Measurements from ENCODE around the gene RBM8A.
"Not testable (repeated sequence)": the region's sequence is repeated elsewhere in the genome, so short reads cannot be mapped to it uniquely, and the experiment has no call there.

RBM8A gene

DNA sequence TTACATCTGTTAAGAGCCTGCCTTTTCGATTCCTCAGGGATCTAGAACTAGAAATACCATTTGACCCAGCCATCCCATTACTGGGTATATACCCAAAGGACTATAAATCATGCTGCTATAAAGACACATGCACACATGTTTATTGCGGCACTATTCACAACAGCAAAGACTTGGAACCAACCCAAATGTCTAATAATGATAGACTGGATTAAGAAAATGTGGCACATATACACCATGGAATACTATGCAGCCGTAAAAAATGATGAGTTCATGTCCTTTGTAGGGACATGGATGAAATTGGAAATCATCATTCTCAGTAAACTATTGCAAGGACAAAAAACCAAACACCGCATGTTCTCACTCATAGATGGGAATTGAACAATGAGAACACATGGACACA lies 7.0 kb downstream of the RBM8A start:
- DNase-seq; in situ Hi-C loops (cut with MboI; ENCODE audit: low pct_unique_long_range_greater_than_20kb, low sequenced_read_pairs): not testable (repeated sequence)

DNA sequence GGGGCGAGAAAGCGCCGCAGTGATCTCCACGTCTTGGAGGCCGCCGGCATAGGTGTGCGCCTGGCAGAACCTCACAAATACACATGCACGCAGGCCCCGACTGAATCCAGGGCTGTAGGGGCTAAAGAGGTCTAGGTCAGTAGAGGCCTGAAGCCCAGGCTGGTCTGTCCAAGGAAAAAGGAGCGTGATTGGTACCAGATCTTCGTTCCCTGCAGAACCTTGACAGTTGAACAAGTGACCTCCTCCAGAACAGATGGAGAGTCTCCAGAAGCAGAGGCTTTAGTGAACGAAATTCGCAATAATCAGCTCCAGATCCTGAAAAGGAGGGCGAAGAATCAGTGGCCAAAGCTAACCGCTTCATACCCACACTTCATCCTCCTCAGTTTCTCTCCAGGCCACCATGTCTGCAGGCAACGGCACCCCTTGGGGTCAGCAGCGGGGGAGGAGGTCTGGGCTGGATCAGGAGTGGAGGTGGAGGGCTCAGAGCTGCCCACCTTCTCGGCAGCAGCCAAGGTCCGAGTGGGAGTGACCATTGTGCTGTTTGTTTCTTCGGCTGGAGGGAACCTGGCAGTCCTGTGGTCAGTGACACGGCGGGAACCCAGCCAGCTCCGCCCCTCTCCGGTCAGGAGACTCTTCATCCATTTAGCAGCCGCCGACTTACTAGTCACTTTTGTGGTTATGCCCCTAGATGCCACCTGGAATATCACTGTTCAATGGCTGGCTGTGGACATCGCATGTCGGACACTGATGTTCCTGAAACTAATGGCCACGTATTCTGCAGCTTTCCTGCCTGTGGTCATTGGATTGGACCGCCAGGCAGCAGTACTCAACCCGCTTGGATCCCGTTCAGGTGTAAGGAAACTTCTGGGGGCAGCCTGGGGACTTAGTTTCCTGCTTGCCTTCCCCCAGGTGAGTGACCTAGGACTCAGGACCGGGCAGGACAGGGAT lies 8.0 kb downstream of the RBM8A start:
- in situ Hi-C loops (cut with MboI; ENCODE audit: low pct_unique_long_range_greater_than_20kb, low sequenced_read_pairs), result no loop called here
- peak; percentile 39 for DNase-seq

DNA sequence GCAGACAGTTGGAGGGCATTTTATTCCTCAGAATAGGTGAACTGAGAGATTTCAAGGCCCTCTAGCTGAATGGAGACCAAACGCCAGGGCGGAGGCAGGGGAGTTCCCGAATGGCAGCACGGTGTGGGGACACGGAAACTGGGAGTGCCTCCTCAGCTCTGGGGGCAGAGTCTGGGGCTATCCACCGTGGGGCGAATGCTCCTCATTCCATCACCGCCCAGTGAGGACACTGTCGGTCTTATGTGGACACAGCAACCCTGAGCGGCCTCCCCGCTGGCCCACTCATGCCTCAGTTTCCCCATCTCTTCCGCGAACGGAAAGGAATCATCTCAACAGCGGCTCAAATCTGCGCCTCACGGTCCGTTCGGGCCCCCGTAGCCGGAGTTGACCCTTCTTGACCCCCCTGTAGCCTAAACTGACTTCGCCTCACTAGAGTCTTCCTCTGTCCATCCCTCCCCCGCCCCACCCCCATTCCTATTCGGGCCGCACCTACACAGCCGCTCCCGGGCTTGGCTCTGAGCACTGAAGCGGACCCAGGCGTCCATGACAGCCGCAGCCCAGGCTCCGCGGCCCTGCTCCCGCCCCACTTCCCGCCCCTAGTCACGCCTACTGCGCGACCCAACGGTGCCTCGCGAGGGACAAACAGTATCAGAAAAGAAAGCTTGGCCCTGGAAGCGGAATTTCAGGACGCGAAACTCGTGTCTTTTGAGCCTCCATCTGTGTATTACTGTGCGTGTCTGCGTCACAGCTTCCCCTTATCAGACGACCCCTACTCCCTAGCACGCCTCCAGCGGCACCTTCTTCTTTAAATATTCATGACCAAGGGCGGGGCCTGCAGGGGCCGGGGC lies 8.9 kb downstream of the RBM8A start, which contains the start of gene PEX11B:
TSS of gene PEX11B (minus strand) at position 574 of the 848 bp plus-strand sequence. CDS start at position 545, 29 bp downstream.
- DNase-seq, result peak; percentile 96
- in situ Hi-C loops (cut with MboI; ENCODE audit: low pct_unique_long_range_greater_than_20kb, low sequenced_read_pairs), result no loop called here

DNA sequence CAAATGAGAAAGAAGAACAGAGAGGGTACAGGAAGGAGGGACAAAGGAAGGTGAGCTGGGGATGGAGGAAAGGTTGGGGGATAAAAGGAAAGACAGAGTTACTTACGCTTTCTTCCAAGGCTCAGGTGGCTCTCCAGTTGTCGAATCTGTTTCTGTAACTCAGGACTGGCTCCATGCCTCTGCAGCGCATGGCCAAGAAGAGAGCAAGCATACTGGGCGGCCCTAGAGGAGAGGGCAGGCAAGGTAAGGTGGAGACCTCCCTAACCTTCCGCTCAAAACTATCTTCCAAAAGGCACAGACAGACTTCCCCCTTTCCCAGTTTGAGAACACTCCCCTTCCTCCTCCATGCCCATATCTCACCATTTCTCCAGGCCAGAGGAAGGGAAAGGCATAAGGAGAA lies 9.7 kb downstream of the RBM8A start:
- in situ Hi-C loops (cut with MboI; ENCODE audit: low pct_unique_long_range_greater_than_20kb, low sequenced_read_pairs), result no loop called here
- DNase-seq, result no peak

DNA sequence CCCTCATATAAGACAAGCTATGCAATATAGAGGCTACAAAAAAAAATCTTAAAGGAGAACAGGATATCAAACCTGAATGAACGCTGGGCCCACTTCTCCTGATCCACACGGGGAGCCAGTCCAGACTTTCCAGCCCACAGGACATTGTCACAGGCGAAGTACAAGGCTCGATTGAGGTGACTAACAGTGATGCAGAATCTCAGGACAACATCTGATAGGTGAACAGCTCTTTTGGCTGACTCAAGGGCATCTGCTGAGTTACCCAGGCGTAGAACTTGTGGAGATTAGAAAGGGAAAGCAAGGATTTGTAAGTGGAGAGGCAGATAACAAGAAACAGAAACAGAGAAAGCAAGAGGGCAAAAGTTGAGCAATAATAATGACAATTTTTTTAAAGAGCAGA lies 10.5 kb downstream of the RBM8A start:
- in situ Hi-C loops (cut with MboI; ENCODE audit: low pct_unique_long_range_greater_than_20kb, low sequenced_read_pairs), result no loop called here
- no peak for DNase-seq

DNA sequence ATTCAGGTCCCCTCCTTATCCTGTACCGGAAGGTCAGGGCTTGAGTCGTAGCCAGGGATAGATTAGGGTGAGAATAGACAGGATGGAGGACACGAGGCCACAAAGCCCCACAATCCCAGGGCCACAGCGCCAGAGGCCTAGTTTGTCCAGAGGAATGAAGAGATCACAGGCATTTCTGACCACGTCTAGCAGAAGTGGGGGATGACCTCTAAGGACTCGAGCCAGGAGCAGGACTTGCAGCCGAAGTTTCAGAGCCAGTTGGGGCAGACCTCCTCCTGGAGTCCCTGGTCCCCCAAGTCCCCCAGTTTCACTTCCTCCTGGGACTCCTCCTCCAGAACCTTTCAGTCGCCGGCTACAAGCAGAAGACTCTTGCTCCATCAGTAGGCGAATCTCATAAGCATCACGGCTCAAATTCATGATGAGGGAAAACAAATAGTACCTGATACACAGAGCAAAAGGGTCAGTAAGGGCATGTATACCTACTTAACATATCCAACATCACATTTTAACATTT lies 15.1 kb downstream of the RBM8A start:
- in situ Hi-C loops (cut with MboI; ENCODE audit: low pct_unique_long_range_greater_than_20kb, low sequenced_read_pairs), result no loop called here
- DNase-seq, result no peak

DNA sequence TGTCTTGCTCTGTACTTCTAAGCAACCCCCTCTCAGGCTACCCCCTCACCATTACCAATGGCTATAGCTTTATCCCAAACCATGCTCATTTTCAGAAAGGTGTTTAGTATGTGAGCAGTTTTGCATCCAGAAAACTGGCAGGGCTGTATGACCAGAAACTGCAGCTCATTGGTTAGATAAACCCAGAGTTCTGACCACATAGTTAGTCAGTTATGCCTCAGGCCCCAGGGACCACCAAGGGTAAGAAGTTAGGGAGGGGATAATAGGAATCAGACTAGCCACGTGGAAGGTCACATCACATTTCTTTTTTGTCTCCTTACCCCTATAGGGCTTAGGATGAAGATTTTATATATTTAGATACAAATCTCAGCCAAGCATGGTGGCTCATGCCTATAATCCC lies 18.6 kb downstream of the RBM8A start:
- in situ Hi-C loops (cut with MboI; ENCODE audit: low pct_unique_long_range_greater_than_20kb, low sequenced_read_pairs), result no loop called here
- no peak for DNase-seq

DNA sequence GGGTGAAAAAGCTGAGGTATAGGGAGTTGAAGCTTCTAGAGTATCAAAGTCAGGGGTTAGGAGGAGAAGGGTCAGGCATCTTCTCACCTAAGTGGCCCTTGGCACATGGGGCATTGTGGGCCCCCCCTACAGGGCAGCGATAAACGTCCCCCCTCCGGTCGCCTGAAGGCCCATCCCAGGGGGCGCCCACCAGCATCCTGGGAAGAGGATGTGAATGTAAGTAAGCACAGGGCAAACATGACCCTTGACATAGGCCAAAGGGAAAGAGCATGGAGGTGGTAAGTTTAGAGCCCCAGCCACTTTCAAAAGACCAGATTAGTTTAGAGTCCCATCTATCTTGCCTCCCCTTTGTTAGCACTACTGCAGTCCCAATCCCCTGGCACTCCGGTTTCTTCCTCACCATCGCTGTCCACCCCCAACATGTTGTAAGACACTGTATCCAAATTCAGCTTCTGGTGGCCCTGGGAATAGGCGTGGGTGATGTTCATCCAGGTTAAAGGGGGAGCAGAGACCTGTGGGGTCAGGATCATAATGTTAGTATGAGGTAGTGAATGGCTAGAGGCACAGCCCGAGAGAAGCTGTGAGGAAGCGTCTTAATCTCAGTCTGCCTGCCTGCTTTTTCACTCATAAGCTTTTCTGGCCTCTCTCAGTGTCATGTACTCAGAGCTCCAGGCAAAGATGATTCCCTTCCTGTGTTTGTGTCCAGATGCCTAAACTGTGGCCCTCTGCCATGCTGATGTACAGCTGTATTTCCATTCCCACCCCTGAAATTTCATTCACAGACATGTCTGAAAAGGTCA lies 20.1 kb downstream of the RBM8A start:
- in situ Hi-C loops (cut with MboI; ENCODE audit: low pct_unique_long_range_greater_than_20kb, low sequenced_read_pairs), result no loop called here

DNA sequence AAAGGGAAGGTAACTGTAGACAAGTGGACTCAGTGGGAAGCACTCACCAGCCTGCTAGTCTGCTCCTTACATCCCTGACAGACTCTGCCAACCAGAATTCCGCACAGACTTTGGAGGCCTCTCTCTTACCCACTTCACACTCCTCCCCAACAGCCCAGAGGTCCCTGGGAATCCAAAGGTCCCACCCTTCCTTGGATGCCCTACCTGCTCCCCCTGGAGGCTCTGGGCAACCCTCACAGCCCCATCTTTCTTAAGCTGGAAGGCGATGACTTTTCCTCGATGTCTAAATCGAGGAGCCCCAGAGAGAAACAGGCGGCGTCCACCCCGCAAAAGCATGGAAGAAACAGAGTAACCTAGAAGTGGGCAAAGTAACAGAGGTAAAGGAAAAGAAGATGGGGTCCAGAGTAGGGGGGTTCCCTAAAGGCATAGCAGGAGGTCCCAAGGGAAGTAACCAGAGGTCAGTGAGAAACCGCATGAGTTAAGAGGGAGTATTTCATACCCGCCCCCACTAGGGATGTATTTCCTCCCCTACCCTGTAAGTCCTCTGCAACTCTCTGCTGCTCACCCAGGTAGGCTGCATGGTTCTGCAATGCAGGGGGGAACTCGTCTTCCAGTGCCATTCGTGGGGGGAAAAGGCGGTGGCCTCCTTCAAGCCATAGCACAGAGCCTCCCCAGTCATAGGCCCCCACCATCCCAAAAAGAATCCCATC lies 25.8 kb downstream of the RBM8A start:
- no peak for DNase-seq
- in situ Hi-C loops (cut with MboI; ENCODE audit: low pct_unique_long_range_greater_than_20kb, low sequenced_read_pairs), result no loop called here

More for the DNA sequence above, 20.1 kb downstream of the RBM8A start:
- DNase-seq, result no peak

DNA sequence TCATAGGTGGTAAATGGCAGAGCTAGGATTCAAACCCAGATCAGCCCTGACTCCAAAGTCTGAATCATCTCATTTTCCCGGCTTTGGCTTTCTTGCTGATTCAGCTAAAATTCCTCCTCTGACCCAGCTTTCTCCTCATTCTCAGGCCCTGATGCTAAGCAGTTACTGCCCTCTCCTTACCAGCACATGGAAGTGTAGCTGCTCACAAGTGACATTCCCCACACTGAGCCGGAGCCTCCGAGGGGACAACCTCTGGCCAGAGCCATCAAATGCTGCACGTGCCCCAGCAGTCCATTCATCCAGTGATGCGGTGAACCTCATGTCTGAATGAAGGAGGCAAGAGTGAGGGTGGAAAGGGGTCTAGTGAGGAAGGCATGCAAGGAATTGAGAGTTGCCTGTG lies 28.5 kb downstream of the RBM8A start:
- no peak for DNase-seq
- in situ Hi-C loops (cut with MboI; ENCODE audit: low pct_unique_long_range_greater_than_20kb, low sequenced_read_pairs), result no loop called here

DNA sequence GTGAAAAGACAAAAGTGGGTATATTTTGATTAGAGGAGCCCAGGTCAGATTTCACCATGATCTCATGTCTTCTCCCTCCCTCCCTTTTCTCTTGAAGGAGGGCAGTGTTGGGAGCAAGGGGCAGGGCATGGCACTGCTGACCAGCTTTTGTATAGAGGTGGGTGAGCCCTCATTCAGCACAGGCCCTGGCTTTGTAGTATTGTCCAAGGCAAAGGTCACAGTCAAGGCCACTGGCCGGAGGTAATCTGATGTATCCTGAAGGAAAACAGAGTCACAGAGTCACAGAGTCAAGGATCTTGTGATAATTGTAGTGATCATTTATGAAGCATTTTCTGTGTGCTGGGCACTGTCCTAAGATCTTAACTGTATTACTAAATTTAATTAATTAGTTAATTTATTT lies 29.3 kb downstream of the RBM8A start:
- no peak for DNase-seq
- in situ Hi-C loops (cut with MboI; ENCODE audit: low pct_unique_long_range_greater_than_20kb, low sequenced_read_pairs), result no loop called here

DNA sequence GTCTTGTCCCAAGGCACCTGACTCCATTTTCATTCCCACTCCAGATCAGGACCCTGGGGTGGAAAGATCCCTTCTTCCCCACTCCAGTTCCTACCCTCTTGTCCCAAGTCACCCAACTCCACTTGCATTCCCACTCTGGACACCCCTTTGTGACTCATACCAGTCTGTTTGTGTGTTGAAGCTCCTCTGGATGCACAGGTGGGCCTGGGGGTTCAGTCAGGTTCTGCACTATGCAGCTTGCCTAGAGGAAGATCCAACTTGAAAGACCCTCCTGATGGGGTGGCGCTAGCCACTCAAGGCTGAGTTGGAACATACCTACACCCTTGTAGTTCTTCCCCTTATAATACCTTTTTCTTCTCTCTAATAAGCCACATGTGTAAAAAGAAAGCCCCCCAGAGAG lies 31.8 kb downstream of the RBM8A start:
- DNase-seq, result no peak
- in situ Hi-C loops (cut with MboI; ENCODE audit: low pct_unique_long_range_greater_than_20kb, low sequenced_read_pairs), result no loop called here

DNA sequence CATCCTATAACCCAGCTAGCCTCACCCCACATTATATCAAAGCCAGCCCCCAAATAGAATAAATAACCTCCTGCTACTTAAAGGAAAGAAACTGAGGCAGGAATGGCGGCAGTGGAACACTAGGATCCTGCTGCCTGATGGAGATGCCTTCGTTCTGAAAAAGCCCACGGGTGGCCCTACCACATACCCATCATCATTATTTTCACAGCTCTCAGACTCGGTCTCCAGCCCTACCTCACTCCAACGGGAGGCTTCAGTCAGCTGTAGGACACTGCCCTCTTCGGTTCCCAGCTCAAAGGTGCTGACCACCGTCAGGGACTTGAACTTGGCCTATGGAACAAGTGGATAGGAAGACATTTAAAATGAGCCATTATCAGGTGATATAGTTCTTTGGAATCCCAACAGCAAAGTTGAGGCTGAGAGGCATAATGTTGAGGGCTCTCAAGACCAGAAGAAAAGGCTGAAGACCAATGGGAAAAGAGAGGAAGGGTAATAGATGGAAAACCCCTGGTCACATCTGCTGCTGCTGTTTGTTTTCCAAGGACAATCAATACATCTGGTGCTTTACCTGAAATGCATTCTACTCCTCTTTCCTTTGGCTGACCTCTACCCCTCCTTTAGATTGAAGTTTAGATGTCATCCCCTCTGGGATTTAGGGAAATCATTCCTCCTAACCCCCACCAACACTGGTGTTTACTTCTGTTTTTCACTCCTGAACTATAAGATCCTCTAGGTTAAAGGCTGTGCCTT lies 33.8 kb downstream of the RBM8A start:
- in situ Hi-C loops (cut with MboI; ENCODE audit: low pct_unique_long_range_greater_than_20kb, low sequenced_read_pairs), result no loop called here

DNA sequence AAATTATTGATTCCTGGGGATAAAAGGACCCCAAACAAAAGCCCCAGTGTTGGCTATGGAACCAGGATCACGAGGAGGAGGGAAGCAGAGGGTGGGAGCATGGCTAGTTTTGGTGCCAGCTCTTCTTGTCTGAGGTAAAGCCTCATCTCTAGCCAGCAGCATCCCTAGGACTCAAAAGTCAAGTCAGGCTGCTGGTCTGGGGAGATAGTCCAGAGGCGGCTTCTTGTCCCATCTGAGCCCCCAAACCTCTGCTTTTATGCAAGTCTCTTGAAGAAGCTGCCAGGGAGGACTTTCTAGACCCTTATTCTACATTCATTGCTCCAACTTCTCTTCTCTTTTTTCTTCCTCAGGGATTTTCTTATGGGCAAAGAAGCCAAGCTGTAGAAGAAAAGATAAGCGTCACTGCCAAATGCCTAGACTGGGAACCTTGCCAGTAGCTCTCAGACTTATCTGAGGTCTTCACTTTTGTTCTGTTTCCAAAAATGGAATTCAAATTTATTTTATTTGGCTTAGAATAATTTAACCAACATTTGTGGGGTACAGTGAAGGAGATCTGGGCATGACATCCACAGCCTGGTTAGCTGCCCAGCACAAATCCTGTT lies 34.7 kb downstream of the RBM8A start:
- DNase-seq, result no peak
- in situ Hi-C loops (cut with MboI; ENCODE audit: low pct_unique_long_range_greater_than_20kb, low sequenced_read_pairs), result no loop called here

More for the DNA sequence above, 33.8 kb downstream of the RBM8A start:
- no peak for DNase-seq

DNA sequence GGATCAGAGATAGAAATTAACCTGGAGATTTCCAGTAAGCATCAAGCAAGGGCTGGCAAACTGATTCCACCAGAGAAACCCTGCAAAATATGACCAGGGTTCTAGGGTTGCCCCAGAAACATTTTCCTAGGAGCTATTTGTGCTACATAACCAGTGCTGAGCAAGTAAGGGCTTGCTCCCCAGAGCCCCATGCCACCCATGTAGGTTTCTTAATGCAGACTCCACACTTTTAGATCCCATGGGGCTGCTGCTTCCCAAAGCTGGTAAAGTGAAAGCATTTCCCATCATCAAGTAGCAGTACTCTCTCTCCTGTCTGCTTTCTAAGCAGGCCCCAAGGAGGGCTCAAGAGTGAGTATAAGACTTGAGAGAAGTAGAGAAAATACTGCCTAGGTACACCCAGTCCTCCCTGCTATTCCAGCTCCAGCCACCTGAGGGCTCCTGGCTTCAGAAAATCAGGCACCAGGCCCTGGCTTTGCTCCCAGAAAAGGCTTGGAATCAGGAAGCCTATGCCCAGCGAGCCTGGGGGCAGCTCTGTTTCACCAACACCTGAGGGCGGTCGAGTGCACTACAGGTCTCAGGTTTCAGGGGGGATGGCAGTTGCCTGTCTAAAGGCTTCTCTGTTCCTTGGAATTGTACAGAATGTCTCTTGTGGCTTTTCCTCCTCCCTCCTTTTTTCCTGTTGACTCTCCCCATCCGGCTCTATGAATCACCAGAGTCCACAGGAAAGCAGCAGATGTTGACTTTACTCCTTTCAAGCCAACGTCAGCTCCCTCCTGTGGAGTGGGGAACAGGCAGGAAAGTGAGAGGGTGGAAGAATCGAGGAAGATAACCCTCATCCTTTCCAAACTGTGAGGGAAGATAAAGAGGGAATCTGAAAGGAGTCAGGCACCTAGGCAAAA lies 35.4 kb downstream of the RBM8A start:
- in situ Hi-C loops (cut with MboI; ENCODE audit: low pct_unique_long_range_greater_than_20kb, low sequenced_read_pairs), result no loop called here
- peak; percentile 93 for DNase-seq

DNA sequence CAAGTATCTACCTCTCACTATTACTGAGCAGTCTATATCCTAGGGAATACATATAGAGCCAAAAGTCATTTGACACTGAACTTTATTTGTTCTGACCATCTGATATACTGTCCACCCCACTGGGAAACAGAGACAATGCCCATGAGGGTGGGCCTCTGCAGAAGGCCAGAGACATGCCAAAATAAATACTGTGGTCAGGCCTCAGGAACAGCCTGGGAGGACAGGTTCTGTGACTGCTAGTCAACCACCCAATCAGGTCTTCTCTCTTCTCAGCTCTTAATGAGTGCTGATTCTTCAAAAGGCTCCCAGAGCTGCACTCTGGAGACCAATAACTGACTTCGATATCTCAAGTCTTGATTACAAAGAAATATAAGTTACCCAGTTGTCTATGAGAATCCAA lies 36.1 kb downstream of the RBM8A start:
- no peak for DNase-seq
- in situ Hi-C loops (cut with MboI; ENCODE audit: low pct_unique_long_range_greater_than_20kb, low sequenced_read_pairs), result no loop called here
